Limb (tissue), 2 donors: Measurements from ENCODE around the gene ALS2CL.

Experiments
- DNase-seq, 2 donors: peaks; one replicate each; pipeline ENCODE4 v3.0.0-alpha.2; 2016; ENCODE audit errors: extremely low spot score in 2 of 2

ALS2CL gene

DNA sequence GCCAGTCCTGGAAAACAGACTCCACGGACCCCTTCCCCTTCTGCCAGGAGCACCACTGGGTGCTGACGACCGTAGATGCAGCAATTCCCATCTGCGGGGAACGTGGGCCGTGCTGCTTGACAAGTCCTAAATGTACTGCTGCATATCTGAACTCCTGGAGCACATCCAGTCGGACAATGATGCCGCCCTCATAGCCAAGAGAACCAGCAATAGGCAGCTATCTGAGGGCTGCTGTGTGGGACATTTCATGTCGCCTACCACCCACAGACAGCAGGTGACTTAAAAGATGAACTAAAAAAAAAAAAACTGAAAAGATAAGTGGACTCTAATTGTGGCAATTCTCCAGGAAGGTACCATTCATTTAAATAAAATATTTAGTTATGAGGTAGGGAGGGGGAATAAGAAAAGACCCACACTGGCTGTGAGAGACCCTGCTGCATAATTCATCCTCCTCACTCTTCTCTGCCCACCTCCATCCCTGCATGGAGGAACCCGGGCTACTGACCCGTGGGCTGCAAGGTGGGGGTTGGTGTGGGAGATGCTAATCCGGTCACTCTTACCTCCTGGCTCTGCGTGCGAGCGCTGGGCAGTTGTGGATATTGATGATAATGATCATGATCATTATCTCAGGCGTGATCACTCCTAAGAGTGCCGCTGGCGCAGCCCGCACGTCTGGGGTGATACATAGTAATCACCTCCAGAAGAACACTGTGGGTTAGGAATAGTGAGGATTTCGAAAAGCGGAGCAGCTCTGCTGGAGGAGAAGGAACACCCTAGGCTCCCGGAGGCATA lies 28.3 kb downstream of the ALS2CL start:
- DNase-seq = peak in 1 of 2 donors; percentile 20

DNA sequence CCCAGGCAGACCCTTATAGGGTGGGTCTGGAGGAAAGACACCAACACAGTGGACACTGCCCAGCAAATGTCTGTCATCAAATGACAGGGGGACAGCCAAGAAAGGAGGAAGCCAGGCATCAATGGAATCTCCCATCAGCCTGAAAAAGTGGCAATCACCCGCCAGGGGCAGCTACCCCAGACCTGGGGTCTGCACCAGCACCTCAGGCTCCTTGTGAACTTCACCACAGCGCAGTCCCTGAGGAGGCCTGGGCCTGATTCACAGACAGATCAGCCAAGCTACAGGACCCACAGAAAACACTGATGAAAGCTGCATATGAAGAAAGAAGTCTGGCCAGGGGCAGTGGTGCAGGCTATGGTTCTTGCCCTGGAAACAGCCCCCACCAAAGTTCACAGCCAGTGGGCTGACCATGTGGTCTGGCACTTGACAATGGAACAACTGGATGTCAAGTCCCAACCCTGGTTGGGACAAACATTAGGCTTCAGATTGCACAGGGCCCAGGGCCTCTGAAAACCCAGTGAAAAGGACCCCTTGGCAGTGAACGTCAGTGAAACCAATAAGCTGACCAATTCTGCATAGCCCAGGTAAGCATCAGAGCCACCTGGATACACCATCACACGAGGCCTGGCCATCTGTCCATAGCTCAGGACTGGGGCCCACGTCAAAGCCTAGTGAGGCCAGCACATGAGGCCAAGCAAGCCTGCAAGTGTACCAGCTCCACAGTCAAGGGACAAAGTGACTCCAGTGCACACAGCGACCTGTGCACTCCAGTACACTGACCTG lies 29.1 kb downstream of the ALS2CL start:
- peak in 1 of 2 donors; percentile 25 for DNase-seq

DNA sequence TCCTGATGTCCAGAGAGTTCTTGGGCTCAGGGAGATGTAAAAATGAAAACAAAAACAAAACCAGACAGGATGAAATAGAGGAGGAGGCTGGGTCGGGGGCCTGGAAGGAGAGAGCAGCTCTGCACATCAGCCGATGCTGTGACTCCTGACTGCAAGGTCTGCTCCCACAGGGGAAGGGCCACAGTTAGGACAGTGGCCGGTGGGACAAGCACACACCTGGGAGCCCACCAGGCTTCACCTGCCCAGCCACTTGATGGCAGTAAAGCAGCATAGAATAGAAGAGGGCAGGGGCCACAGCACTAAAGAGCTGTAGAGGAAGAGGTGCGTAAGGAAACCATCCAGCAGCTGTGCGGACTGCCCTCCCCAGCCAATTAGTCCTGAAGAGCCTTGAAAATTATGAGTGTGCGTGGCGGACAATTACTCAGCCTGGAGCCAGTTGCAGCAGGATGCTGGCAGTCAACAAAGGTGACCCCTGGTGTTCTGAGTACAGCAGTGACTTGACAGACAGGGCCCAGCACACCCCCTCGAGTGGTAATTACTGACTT lies 29.8 kb downstream of the ALS2CL start:
- DNase-seq = peak in 1 of 2 donors; percentile 32

DNA sequence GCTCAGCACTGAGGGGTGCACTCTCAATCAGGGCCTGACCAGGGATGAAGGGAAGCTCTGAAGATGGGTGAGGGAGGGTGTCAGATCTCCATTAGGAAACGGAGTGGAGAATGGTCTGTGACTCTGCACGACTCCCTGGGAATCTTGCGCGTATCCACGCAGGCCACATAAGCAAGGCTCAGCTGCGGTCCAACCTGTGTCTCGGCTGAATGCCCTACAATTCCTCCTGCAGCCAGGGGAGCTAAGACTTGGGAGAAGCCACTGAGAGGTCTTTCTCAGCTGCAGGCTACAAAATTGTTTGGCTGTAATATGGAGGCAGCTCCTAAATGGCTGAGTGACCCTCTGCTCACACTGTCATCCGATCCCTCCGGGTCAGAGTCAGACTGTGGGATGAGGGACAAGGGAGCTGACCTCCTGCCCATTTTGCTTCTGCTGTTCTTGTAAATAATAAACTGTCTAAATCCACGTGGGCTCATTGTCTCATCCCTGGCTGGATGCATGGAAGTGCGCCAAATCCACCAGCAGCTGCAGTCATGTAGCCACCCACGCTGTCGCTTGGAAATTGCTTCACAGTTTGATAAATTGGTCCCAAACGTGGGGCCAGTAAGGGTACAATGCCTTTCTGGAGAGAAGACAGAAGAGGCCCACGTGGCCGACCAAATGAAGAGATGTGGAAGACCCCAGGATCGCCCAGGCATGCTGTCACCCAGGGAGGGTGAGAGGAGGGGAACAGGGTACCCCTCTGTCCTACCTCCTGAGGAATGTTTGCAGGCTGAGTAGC lies 30.5 kb downstream of the ALS2CL start:
- DNase-seq = peak; percentile 56 to 71

DNA sequence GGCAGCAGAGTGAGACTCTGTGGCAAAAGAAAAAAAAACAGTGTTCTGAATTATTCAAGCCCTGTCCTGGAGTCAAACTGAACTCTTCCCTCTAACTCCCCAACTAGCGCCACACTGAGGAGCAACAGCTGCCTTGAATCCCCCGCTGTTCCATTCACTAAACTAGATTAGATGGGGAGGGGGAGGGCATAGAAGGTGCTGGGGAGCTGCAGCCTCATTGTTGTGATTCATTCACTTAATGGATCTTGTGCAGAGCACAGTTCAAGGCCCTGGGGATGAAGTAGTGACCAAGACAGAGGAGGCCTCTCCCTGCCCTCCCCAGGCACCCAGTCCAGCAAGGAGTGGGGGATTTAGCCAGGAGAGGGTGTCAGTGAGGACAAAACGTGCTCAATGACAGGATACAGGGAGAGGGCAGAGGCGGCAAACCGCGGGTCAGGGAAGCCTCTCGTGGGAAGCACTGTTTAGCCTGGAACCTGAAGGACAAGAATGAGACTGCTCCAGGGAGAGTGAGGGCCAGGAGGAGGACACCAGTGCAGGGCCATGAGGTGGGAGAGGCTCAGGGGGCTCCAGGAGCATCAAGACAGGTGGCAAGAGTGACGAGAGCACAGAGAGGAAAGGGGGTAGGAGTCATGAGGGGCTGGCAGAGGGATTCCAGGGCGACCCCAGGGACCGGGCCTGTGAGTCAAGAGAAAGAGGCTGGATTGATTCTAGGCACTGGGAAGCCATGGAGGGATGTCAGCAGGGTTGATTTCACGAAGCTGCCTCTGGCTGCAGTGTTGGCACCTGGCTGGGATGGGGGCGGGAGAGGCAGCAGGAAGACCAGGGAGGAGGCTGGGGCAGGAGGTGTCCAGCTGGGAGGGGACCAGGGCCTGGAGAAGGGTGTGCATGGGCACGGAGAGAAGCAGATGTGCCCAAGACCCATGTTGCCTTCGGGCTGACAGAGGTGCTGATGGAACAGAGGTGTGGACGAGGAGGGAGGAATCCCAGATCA lies 31.4 kb downstream of the ALS2CL start:
- DNase-seq = peak in 1 of 2 donors; percentile 27

DNA sequence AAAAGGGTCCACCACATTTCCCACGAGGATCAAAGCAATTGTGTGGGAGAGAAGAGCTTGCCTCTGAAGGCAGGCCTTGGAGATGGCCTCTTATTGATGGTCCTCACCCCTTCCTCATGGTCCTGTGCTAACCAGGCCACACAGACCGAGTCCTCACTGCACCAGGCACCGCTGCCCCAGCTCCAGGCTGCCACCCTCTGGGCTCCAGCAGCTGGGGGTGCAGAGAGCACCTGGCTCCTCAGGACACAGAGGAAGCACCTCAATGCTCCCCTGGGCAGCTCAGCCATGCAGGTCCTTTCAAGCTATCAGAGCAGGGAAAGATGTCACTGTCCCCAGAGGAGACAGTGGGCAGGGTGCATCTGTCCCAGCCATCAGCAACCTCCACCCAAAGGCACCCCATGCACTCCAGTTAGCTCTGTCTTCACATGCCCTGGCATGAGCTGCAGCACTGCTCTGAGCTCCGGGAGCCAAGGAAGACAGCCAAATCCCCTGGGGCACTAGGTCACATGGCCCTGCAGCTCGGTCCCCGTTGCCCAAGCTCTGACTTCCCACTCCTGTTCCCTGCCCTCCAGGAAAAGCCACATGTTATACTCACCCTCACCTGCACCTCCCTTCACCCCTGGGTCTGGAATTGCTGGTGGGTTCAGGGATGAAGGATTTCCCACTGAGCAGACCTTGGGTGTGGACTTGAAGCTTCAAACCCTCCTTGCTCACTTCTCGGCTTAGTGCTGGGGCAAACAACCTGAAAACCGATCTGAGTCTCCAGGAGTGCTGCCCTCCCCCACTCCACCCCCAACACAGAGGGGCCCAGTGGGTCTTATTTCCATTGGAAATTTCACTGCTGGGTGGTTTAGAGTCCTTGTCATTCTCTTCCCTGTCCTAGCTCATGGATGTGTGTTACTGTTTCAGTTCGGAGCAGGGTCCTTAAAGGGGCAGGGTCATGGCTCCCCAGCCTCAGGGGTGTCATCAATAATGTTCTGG lies 32.6 kb downstream of the ALS2CL start:
- peak in 1 of 2 donors; percentile 28 for DNase-seq

DNA sequence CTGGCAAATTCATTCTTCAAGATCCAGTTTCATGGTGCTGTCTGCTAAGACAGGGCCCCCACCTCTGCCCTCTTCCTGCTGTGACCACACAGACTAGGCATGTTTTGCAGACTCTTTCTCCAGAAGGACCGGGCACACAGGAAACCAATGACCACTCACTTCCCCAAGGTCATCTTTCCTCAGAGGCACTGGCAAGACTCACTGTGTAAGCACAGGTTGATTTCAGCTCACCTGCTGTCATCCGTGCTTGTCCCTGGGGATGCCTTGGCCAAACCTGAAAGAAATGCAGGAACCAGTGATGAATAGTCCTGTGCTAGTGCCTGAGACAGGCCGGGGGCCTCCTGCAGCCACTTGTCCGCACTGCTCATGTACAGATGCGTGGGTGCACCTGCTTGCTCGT lies 33.5 kb downstream of the ALS2CL start:
- DNase-seq = no peak

DNA sequence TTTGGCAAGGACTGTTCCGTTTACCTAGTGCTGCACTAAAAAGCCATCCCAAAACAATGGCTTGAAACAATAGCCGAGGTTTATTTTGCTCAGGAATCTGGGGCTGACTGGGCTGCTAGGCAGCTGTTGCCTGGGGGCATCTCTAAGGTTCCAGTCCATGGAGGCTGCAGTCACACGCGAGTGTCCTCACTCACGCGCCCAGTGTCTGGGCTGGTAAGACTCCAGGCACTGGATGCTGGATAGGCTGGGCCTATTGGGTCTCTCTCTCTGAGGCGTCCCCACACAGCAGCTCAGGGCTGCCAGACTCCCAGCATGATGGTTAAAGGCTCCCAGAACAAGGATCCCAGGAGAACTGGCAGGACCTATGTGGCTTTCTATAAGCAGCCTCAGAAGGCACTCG lies 34.2 kb downstream of the ALS2CL start:
- DNase-seq = no peak

DNA sequence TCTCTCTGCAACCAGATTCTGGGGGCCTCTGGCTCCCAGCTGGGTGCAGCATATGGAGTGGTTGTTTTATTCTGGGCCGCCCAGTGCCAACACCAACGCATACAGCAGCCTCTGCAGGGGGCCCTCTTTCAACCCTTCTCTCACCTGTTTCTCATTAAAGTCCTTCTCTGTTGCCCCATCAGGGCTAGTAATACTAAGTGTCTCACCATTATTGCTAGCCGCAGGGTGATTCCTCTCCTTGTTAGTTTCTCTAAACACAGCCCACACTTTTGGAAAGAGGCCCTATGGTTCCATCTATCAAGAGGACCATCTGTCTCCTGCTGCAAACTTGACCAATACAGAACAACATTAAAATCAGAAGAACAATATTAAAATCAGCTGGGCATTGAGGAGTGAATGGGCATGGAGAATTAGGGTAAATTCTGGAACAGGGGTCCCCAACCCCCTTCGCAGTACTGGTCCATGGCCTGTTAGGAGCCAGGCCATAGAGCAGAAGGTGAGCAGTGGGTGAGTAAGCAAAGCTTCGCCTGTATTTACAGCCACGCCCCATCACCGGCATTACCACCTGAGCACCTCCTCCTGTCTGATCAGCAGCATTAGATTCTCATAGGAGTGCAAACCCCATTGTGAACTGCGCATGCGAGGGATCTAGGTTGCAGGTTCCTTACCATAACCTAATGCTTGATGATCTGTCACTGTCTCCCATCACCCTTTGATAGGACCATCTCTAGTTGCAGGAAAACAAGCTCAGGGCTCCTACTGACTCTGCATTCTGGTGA lies 36.5 kb downstream of the ALS2CL start:
- DNase-seq = no peak

DNA sequence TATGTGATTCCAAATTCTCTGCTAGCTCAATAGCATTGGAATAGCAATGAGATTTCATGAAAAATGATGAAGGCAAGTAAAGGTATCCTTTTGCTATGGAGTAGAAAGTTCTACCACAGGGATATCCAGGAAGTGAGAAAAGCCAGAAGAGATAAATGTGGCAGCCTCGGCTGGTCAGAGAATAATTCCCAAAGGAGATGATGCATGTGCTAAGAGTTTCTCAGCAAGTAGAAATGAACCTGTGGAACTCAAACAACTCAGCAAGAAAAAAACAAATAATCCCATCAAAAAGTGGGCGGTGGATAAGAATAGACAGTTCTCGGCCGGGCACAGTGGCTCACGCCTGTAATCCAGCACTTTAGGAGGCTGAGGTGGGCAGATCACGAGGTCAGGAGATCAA lies 38.2 kb downstream of the ALS2CL start:
- DNase-seq = no peak

DNA sequence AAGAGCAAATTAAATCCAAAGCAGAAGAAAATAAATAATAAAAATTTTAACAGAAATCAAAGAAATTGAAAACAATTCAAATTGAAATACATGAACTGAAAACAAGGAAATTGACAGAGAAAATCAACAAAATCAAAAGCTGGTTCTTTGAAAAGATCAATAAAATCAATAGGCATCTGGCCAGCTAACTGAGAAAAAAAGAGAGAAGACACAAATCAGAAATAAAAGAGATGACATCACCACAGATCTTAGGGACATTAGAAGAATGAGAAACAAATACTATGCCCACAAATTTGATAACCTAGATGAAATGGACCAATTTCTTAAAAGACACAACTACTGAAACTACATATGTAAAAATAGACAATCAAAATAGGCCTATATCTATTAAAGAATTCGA lies 42.4 kb downstream of the ALS2CL start:
- DNase-seq = no peak

DNA sequence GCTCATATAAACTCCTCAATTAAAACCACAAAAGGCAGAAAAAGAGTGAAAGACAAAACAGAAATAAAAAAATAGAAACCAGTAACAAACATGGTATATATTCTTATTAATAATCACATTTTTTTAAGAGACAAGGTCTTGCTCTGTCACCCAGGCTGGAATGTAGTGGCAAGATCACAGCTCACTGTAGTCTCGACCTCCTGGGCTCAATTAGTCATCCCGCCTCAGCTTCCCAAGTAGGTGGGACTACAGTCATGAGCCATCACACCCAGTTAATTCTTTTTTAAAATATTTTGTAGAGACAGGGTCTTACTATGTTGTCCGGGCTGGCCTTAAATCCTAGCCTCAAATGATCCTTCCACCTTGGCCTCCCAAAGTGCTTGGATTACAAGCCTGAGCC lies 44.0 kb downstream of the ALS2CL start:
- DNase-seq = no peak

DNA sequence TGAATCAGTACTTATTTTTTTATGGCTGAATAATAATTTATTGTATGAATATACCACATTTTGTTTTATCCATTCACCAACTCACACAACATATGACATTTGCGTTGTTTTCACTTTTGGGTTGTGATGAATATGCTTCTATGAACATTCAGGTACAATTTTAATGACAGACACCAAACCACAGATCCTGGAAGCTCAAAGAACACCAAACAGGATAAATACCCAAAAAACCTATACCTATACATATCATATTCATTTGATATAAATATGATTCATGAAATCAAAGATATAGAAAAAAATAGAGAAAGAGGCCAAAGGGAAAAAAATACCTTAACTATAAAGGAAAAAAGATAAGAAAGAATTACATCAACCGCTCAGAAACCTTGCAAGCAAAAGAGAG lies 45.4 kb downstream of the ALS2CL start:
- DNase-seq = no peak

DNA sequence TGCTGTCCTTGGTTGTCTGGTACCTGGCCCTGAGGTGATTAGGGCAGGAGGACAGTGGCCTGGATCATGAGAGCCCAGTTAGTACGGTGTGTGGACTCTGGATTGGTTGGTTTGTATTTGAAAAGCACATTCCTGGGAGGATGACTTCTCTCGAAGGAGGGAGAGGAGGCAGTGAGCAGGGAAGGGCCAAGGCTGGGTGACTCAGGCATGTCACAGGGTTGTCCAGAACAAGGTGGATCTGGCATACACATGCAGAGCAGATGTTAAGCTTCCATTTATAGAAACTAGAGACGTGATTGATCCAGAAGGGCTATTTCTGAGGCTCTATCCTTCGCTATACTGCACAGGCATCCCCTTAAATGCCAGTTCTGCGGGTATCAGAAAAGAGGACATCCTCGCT lies 46.8 kb downstream of the ALS2CL start:
- no peak for DNase-seq

DNA sequence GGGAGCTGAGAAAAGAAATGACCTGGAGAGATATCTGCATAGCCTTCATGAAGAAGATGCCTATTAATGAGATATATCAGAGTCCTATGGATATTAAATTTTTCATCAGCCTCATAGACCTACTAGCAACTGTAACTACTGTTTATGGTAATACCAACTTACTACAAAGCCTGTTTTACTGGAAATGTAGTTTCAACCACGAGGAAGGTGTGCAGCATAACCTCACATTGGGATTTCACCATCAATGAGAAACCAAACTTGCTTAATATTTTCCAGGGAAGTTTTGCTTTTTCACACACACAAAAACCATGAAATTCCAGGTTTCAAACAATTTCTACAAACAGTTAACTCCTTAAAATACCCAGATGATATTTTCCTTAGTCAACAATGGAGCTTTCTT lies 49.8 kb downstream of the ALS2CL start:
- DNase-seq = no peak

DNA sequence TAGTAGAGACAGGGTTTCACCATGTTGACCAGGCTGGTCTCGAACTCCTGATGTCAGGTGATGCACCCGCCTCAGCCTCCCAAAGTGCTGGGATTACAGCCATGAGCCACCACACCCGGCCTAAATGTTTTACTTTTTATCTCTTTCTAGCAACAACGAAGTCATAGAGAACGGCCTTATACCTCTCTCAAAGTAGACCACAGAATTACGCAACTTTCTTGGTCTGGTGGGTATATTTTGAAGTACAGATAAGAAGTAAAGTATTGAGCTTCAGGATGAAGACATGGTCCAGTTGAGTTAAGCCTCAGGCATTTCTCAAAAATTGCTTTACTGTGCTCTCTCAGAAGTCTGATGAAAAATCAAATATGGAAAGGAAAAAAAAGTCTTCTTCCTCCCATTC lies 50.5 kb downstream of the ALS2CL start:
- DNase-seq = no peak

DNA sequence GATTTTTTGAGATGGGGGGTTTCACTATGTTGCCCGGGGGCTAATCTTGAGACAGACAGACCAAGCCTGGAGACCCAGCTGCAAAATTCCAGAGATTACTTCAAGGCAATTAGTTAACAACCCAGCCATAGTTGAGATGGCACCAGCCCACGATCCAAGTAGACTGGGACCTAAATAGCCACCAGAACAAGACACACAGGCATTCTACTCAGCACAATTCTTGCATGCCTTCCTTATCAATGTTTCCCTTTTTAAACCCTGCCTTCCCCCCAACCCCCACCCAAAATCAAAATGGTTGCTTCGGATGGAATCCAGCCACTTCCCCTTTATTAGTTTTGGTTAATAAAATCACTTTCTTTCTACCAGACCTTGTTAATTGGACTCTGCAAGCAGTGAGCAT lies 52.6 kb downstream of the ALS2CL start:
- DNase-seq = no peak

DNA sequence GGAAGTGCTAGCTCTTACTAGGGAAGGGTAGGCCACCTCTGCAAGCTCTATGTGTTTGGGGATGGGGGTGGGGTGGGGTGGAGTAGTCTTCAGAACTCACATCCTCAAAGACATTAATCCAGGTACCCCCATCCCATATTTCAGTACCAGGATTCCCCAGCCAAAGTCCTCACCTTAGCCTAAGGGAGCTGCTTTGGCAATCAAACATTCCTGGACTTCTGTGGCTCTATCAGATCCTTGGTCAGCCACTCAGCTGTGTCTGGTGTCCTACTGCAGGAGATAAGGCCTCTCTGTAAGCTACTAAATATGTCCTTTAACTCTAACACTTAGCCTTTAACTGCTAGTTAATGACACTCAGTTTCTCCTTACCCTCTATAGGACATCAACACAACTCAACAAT lies 54.3 kb downstream of the ALS2CL start:
- DNase-seq = no peak

DNA sequence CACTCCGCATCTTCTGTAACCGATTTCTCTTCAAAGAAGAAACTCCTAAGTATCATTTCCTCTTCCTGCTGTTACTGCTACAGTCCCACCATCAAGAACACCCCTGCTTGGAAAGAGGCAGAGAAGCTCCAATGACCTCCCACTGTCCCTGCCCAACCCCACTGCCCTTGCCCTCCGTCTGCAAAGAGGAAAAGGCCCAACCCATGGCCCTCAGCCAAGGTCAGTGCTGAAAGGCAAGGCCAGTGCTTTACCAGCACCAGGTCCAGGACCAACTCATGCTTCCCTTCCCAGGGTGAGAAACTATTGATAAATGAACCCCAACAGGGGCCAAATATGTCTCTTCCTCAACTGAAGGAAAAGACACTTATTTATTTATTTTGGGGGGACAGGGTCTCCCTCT lies 58.6 kb downstream of the ALS2CL start:
- no peak for DNase-seq
